Measurements from ENCODE around the gene COBL. TPM values are rescaled to one million over a fixed set of nuclear protein-coding genes. Genes with fewer than 3 reads are reported as not detected.

COBL gene
- total RNA-seq, 2 donors from 2014 or later = 1.4 to 1.6 TPM

DNA sequence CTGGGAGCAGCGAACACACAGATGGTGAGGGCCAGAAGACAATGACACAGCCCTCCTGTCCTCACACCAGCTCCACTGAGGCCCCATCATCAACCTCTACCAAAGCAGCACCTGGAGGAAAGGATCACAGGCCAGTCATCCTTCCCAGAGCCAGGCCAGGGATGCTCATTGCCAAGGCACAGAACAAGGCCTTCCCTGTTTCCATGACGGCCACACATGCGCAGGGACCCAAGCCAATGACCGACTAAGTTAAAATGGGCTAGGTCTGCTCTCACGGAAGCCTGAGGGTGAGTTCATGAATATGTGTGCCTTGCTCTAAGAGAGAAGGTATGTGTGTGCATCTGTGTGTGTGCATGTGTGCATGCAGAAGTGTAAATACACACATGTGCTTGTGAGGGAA is 39.6 kb downstream of the COBL start:
- DNase-seq (ENCODE audit: low spot score) = no peak
- Histone ChIP-seq H3K9me3 (no peaks in the 10 kb centered on the region), H3K27me3 (replicated peaks; ENCODE audit: insufficient read depth) (no peaks in the 10 kb centered on the region), H3K27ac (no peak overlapping the region), H3K4me1 (ENCODE audit: control insufficient read depth in 1 of 2, low read depth in 2 of 2) (no peaks in the 10 kb centered on the region), H3K4me3 (no peak overlapping the region), H3K36me3 (no peaks in the 10 kb centered on the region)
- ATAC-seq (ENCODE audit: insufficient number of reproducible peaks, low FRiP score, low read depth) = no peak
- TF ChIP-seq, protein P1, sequence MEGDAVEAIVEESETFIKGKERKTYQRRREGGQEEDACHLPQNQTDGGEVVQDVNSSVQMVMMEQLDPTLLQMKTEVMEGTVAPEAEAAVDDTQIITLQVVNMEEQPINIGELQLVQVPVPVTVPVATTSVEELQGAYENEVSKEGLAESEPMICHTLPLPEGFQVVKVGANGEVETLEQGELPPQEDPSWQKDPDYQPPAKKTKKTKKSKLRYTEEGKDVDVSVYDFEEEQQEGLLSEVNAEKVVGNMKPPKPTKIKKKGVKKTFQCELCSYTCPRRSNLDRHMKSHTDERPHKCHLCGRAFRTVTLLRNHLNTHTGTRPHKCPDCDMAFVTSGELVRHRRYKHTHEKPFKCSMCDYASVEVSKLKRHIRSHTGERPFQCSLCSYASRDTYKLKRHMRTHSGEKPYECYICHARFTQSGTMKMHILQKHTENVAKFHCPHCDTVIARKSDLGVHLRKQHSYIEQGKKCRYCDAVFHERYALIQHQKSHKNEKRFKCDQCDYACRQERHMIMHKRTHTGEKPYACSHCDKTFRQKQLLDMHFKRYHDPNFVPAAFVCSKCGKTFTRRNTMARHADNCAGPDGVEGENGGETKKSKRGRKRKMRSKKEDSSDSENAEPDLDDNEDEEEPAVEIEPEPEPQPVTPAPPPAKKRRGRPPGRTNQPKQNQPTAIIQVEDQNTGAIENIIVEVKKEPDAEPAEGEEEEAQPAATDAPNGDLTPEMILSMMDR (IDR thresholded peaks at IDR 0.05) = no peak

DNA sequence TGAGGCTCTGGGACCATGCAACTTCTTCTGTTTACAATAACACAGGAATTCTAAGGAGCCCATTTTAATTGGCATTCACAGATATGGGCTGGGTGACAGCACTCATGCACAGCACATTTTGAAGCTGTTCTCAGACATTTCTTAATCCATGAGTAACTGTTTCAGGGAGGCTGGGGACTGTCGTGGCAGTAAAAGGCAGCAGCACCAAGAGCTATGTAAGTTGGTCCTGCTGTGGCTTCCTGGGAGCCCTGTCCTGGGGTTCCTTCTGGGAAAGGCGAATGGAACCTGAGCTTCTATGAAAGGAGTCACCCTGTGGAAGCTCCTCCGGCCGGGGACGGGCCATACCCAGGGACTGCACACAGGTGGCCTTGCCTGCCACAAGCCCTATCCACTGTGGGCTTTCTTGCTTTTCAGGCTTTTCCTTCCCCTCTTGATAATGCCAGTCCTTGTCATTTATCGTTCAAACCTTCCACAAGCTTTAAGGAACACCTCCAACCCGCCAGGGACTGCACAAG is 40.5 kb downstream of the COBL start:
- DNase-seq (ENCODE audit: low spot score) (no peak), ATAC-seq (ENCODE audit: insufficient number of reproducible peaks, low FRiP score, low read depth) (no peak)
- no peaks in the 10 kb centered on the region for H3K9me3 ChIP-seq
- H3K36me3 ChIP-seq = no peaks in the 10 kb centered on the region
- H3K27me3 ChIP-seq (replicated peaks; ENCODE audit: insufficient read depth) = no peaks in the 10 kb centered on the region
- TF ChIP-seq, protein P1 (IDR thresholded peaks at IDR 0.05) = no peak
- H3K27ac ChIP-seq = no peak overlapping the region
- H3K4me3 ChIP-seq = no peak overlapping the region
- H3K4me1 ChIP-seq (ENCODE audit: control insufficient read depth in 1 of 2, low read depth in 2 of 2) = no peaks in the 10 kb centered on the region

DNA sequence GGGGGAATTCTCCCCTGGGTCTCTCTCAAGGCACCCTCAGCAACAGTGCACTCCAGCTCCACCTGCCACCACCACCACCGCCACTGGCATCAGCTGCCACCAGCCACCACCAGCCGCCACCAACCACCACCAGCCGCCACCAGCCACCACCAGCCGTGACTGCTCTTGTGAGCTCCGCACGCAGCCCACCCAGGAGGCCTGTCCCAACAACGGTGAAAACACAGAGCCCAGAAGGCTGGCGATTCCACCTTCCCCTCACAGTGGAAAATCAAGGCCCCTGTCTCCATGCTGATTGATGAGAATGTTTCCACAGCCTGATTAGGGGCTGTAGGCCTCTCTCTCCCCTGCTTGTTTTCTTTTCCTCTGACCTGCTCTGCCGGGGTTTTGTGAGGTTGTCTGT is 41.1 kb downstream of the COBL start:
- TF ChIP-seq, protein P1 (IDR thresholded peaks at IDR 0.05) = no peak
- no peak for ATAC-seq (ENCODE audit: insufficient number of reproducible peaks, low FRiP score, low read depth)

DNA sequence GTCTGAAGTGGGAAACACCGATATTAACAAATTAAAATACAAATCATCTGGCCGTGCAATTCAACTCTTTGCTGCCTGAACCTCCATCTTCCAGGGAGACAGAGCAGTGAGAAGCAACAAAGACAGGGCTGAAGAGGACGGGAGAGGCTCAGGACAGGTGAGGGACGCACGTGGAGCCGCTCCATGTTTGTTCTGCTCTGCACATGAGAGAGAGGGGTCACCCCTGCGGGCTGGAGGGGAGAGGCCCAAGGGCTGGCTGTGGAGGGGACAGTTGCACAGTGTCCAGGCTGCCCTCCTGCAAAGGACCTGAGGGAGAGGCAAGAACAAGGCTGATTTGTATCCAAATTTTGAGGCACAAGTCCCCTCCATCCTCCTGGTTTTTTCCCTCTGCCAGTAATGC is 41.7 kb downstream of the COBL start:
- DNase-seq (ENCODE audit: low spot score) = no peak
- Histone ChIP-seq H3K4me3 (no peak overlapping the region), H3K36me3 (no peaks in the 10 kb centered on the region), H3K4me1 (ENCODE audit: control insufficient read depth in 1 of 2, low read depth in 2 of 2) (peaks cover 0 to 5% of the 10 kb centered on the region in 2 donors), H3K27ac (no peak overlapping the region), H3K27me3 (replicated peaks; ENCODE audit: insufficient read depth) (no peaks in the 10 kb centered on the region), H3K9me3 (no peaks in the 10 kb centered on the region)
- ATAC-seq (ENCODE audit: insufficient number of reproducible peaks, low FRiP score, low read depth) = no peak
- TF ChIP-seq, protein P1 (IDR thresholded peaks at IDR 0.05) = no peak

More for the DNA sequence above, 41.1 kb downstream of the COBL start:
- Histone ChIP-seq H3K4me1 (ENCODE audit: control insufficient read depth in 1 of 2, low read depth in 2 of 2) (no peaks in the 10 kb centered on the region), H3K27ac (no peak overlapping the region), H3K36me3 (no peaks in the 10 kb centered on the region), H3K4me3 (no peak overlapping the region), H3K27me3 (replicated peaks; ENCODE audit: insufficient read depth) (no peaks in the 10 kb centered on the region), H3K9me3 (no peaks in the 10 kb centered on the region)
- DNase-seq (ENCODE audit: low spot score) = no peak

DNA sequence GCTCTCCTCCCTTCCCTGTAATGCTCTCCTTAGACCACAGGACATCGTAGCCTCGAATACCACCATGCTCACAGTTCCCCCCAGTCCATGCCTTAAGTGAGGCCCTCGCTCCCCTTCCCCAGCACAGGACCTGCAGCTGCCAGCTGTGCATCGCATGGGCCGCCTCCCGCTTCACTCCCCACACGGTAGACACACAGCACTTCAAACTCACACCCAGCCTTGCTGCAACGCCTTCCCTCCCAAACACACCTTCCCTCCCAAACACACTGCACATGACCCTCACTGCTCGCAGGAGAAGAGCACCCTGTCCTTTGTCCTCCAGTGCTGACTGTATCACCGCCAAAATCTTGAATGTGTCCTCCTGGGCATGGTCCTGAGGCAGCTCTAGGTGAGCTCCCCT is 42.6 kb downstream of the COBL start:
- TF ChIP-seq, protein P1 (IDR thresholded peaks at IDR 0.05) = no peak
- Histone ChIP-seq H3K4me3 (no peak overlapping the region), H3K36me3 (no peaks in the 10 kb centered on the region), H3K27ac (no peak overlapping the region), H3K27me3 (replicated peaks; ENCODE audit: insufficient read depth) (no peaks in the 10 kb centered on the region), H3K4me1 (ENCODE audit: control insufficient read depth in 1 of 2, low read depth in 2 of 2) (peaks cover 0 to 9% of the 10 kb centered on the region in 2 donors), H3K9me3 (no peaks in the 10 kb centered on the region)
- ATAC-seq (ENCODE audit: insufficient number of reproducible peaks, low FRiP score, low read depth) (no peak), DNase-seq (ENCODE audit: low spot score) (no peak)

All from thoracic aorta (tissue), 2 donors.